HCT116 (cell line): ENCODE results near the gene TTC17. TPM values are rescaled to one million over a fixed set of nuclear protein-coding genes. Genes with fewer than 3 reads are reported as not detected.

Source experiments
- CEBPB ChIP-seq: IDR thresholded peaks from 2 replicates; pipeline ENCODE4 v1.6.1; 2012; ENCODE audit warnings: low read depth
- ELF1 ChIP-seq: IDR thresholded peaks from 2 replicates; pipeline ENCODE4 v1.6.1; 2012; ENCODE audit warnings: low read depth, borderline replicate concordance
- JUND ChIP-seq: IDR thresholded peaks from 2 replicates; pipeline ENCODE4 v1.6.1; 2012
- POLR2A ChIP-seq: IDR thresholded peaks from 2 replicates; pipeline ENCODE4 v1.7.0; 2011; ENCODE audit warnings: borderline replicate concordance; ENCODE audit not compliant: insufficient read depth, insufficient read length; ENCODE audit errors: extremely low read depth
- POLR2AphosphoS5 ChIP-seq: IDR thresholded peaks from 2 replicates; pipeline ENCODE4 v1.6.1; 2011; ENCODE audit warnings: mild to moderate bottlenecking, low read depth, low read length, moderate library complexity
- RAD21 ChIP-seq: IDR thresholded peaks from 2 replicates; pipeline ENCODE4 v1.6.1; 2012; ENCODE audit warnings: low read depth, mild to moderate bottlenecking
- ZNF274 ChIP-seq: fragments of 200-500 bp; sonication (Bioruptor generic); IDR thresholded peaks from 2 replicates; pipeline ENCODE4 v1.6.1; 2014; ENCODE audit warnings: mild to moderate bottlenecking, low read depth, low read length, inconsistent platforms
- total RNA-seq: library from RNA; stranded (reverse); gene quantifications from one replicate; pipeline ENCODE4 v1.2.1, GENCODE V29; 2021; ENCODE audit not compliant: unreplicated experiment
- TF ChIP-seq, protein P1 (sequence below): IDR thresholded peaks from 2 replicates; pipeline ENCODE4 v1.6.1; 2012; ENCODE audit warnings: low read depth
- TF ChIP-seq, protein P2 (sequence below): IDR thresholded peaks from 2 replicates; pipeline ENCODE4 v1.6.1; 2011; ENCODE audit warnings: mild to moderate bottlenecking, low read length, moderate library complexity; ENCODE audit not compliant: insufficient replicate concordance; ENCODE audit errors: extremely low read depth

TTC17 gene
- total RNA-seq, 1 experiment from 2014 or later, result 51.6 TPM

DNA sequence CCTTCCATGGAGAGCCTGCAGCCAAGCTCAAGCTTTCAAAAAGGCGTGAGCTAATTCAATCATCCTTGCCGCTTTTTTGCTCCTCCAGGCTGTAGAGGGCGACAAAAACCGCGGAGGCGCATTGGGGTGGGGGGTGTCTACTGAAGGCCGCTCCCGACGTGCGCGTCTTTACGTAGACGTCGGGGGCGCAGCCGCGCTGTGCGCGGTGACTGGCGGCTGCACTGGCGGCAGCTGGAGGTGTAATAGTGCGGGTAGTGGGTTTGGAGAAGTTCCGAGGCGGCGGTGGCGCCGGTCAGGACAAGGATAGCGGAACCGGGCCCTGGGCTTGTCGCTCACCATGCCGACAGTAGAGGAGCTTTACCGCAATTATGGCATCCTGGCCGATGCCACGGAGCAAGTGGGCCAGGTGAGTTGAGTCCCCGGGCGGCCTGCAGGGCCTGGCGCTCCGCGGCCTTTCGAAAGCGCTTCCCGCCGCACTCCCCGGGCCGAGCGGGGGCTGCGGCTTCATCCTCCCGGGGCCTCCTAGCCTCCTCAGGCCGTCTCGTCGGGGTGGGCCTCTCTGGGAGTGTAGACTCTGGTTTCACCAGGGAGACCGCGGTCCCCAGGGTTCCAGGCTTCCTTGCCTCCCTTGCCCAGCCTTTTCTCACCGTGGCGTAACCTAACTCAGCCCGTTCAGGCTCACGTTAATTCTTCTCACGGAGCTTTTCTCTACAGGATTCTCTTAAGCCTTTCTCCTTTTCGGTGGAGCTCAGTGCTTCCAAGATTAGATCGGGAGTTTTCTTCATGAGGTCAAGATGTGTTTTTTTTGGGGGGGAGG, 46.7 kb upstream of the TTC17 start, which contains the start of gene API5 (continued):
- TF ChIP-seq, protein P1, sequence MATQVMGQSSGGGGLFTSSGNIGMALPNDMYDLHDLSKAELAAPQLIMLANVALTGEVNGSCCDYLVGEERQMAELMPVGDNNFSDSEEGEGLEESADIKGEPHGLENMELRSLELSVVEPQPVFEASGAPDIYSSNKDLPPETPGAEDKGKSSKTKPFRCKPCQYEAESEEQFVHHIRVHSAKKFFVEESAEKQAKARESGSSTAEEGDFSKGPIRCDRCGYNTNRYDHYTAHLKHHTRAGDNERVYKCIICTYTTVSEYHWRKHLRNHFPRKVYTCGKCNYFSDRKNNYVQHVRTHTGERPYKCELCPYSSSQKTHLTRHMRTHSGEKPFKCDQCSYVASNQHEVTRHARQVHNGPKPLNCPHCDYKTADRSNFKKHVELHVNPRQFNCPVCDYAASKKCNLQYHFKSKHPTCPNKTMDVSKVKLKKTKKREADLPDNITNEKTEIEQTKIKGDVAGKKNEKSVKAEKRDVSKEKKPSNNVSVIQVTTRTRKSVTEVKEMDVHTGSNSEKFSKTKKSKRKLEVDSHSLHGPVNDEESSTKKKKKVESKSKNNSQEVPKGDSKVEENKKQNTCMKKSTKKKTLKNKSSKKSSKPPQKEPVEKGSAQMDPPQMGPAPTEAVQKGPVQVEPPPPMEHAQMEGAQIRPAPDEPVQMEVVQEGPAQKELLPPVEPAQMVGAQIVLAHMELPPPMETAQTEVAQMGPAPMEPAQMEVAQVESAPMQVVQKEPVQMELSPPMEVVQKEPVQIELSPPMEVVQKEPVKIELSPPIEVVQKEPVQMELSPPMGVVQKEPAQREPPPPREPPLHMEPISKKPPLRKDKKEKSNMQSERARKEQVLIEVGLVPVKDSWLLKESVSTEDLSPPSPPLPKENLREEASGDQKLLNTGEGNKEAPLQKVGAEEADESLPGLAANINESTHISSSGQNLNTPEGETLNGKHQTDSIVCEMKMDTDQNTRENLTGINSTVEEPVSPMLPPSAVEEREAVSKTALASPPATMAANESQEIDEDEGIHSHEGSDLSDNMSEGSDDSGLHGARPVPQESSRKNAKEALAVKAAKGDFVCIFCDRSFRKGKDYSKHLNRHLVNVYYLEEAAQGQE, result no peak
- TF ChIP-seq ELF1, result no peak
- TF ChIP-seq, protein P2, sequence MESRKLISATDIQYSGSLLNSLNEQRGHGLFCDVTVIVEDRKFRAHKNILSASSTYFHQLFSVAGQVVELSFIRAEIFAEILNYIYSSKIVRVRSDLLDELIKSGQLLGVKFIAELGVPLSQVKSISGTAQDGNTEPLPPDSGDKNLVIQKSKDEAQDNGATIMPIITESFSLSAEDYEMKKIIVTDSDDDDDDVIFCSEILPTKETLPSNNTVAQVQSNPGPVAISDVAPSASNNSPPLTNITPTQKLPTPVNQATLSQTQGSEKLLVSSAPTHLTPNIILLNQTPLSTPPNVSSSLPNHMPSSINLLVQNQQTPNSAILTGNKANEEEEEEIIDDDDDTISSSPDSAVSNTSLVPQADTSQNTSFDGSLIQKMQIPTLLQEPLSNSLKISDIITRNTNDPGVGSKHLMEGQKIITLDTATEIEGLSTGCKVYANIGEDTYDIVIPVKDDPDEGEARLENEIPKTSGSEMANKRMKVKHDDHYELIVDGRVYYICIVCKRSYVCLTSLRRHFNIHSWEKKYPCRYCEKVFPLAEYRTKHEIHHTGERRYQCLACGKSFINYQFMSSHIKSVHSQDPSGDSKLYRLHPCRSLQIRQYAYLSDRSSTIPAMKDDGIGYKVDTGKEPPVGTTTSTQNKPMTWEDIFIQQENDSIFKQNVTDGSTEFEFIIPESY, result no peak
- peak; percentile 87 for TF ChIP-seq POLR2AphosphoS5
- TF ChIP-seq ZNF274, result no peak
- peak; percentile 73 for TF ChIP-seq POLR2A
- TF ChIP-seq RAD21, result peak; percentile 35; the same call in 1 of the 2 replicates
- no peak for TF ChIP-seq CEBPB
- TF ChIP-seq JUND, result no peak
